Measurements from ENCODE around the gene BMP6.

DNA sequence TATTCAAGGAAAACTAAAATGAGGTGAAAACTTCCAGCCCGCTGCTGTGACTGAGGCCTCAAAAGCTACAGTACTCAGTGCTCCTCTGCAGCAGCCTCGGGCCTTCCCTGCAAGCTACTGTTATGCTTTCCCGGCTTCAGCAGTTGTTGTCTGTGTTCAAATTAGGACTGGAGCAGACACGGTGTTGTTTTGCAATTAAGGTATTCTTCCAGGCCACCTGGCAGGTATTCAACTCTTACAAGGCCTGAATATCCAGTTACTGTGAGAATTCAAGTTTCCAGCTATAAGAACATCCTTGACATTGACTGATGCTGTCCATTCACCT lies 174.0 kb downstream of the BMP6 start:
- TF ChIP-seq, protein P1, sequence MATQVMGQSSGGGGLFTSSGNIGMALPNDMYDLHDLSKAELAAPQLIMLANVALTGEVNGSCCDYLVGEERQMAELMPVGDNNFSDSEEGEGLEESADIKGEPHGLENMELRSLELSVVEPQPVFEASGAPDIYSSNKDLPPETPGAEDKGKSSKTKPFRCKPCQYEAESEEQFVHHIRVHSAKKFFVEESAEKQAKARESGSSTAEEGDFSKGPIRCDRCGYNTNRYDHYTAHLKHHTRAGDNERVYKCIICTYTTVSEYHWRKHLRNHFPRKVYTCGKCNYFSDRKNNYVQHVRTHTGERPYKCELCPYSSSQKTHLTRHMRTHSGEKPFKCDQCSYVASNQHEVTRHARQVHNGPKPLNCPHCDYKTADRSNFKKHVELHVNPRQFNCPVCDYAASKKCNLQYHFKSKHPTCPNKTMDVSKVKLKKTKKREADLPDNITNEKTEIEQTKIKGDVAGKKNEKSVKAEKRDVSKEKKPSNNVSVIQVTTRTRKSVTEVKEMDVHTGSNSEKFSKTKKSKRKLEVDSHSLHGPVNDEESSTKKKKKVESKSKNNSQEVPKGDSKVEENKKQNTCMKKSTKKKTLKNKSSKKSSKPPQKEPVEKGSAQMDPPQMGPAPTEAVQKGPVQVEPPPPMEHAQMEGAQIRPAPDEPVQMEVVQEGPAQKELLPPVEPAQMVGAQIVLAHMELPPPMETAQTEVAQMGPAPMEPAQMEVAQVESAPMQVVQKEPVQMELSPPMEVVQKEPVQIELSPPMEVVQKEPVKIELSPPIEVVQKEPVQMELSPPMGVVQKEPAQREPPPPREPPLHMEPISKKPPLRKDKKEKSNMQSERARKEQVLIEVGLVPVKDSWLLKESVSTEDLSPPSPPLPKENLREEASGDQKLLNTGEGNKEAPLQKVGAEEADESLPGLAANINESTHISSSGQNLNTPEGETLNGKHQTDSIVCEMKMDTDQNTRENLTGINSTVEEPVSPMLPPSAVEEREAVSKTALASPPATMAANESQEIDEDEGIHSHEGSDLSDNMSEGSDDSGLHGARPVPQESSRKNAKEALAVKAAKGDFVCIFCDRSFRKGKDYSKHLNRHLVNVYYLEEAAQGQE (IDR thresholded peaks at IDR 0.05; ENCODE audit: insufficient read depth in 1 of 2, low read depth in 2 of 2, low read length in 2 of 2), result no peak
- TF ChIP-seq TAF1 (IDR thresholded peaks at IDR 0.05; ENCODE audit: borderline replicate concordance, insufficient read depth, low read length) (no peak), POLR2AphosphoS5 (IDR thresholded peaks at IDR 0.05; ENCODE audit: low read depth, low read length) (no peak), SIN3A (IDR thresholded peaks at IDR 0.05; ENCODE audit: borderline replicate concordance, insufficient read depth, low read length) (no peak), FOXP2 (optimal IDR thresholded peaks at IDR 0.05; ENCODE audit: borderline replicate concordance, extremely low read depth, extremely low read length, insufficient read depth) (no peak)
